HG03095 (cell line): ENCODE data around the gene NOTCH3.

Experiments
- ATAC-seq: cut with Tn5 transposase; IDR thresholded peaks from one replicate; pipeline ENCODE4 v1.9.1; 2021; ENCODE audit warnings: moderate library complexity; ENCODE audit not compliant: unreplicated experiment

NOTCH3 gene

GRCh38 chr19:15236886-15237285 is 36.1 kb upstream of the NOTCH3 start:
- ATAC-seq: no peak

- no peak for ATAC-seq
Observed at GRCh38 chr19:15235781-15236180, 35.0 kb upstream of the NOTCH3 start.

- no peak for ATAC-seq
Observed at GRCh38 chr19:15234431-15235130, 33.8 kb upstream of the NOTCH3 start.

GRCh38 chr19:15231271-15231670 is 30.5 kb upstream of the NOTCH3 start:
- ATAC-seq: no peak

- no peak for ATAC-seq
Observed at GRCh38 chr19:15227261-15227660, 26.5 kb upstream of the NOTCH3 start.

GRCh38 chr19:15225760-15226159 is 25.0 kb upstream of the NOTCH3 start:
- no peak for ATAC-seq

GRCh38 chr19:15223649-15224361 is 23.0 kb upstream of the NOTCH3 start:
- ATAC-seq: no peak

- ATAC-seq: peak; percentile 66
Observed at GRCh38 chr19:15222738-15223648, 22.2 kb upstream of the NOTCH3 start.

- no peak for ATAC-seq
Observed at GRCh38 chr19:15220833-15221232, 20.0 kb upstream of the NOTCH3 start.

- no peak for ATAC-seq
Observed at GRCh38 chr19:15218501-15218900, 17.7 kb upstream of the NOTCH3 start.

- no peak for ATAC-seq
Observed at GRCh38 chr19:15216363-15216762, 15.6 kb upstream of the NOTCH3 start.

- no peak for ATAC-seq
Observed at GRCh38 chr19:15213715-15214381, 13.1 kb upstream of the NOTCH3 start.

GRCh38 chr19:15212711-15213110 is 11.9 kb upstream of the NOTCH3 start:
- ATAC-seq: no peak

- ATAC-seq: no peak
Observed at GRCh38 chr19:15210323-15210781, 9.6 kb upstream of the NOTCH3 start.

GRCh38 chr19:15201374-15202023 is 704 bp upstream of the NOTCH3 start:
- ATAC-seq: no peak

- ATAC-seq: no peak
Observed at GRCh38 chr19:15199661-15200552, 888 bp downstream of the NOTCH3 start.

GRCh38 chr19:15198951-15199660 is 1.7 kb downstream of the NOTCH3 start:
- ATAC-seq: no peak

GRCh38 chr19:15197942-15198341 is 2.9 kb downstream of the NOTCH3 start:
- ATAC-seq: no peak
